Epithelial cell of proximal tubule (primary cell): ENCODE data around the gene CSNK1E. TPM values are rescaled to one million over a fixed set of nuclear protein-coding genes. Genes with fewer than 3 reads are reported as not detected.

Source experiments
- total RNA-seq: library from RNA; depleted of rRNA; stranded (reverse); fragments of >200 nt; gene quantifications from 2 replicates; pipeline ENCODE4 v1.2.3, GENCODE V29; 2015

Gene CSNK1E
- total RNA-seq, 1 donor from 2014 or later, result 157 TPM

Other genes with a start within 250 kb of the CSNK1E start
- 0.06 and 0.65 TPM in 2 replicates for gene SLC16A8, start 233.2 kb downstream of the CSNK1E start, total RNA-seq
- 5.4 and 6.5 TPM in 2 replicates for gene BAIAP2L2, start 206.7 kb downstream of the CSNK1E start, total RNA-seq
- gene PLA2G6, start 135.6 kb downstream of the CSNK1E start, total RNA-seq, result 5.6 and 13.5 TPM in 2 replicates
- 30.6 and 42.1 TPM in 2 replicates for gene MAFF, start 115.4 kb downstream of the CSNK1E start, total RNA-seq
- 51.9 and 90.2 TPM in 2 replicates for gene TMEM184B, start 44.4 kb downstream of the CSNK1E start, total RNA-seq
- 0.07 TPM in 1 of 2 replicates, not detected in the other for gene KCNJ4, start 137.8 kb upstream of the CSNK1E start, total RNA-seq
- gene KDELR3, start 150.7 kb upstream of the CSNK1E start, total RNA-seq, result 23.4 and 27.1 TPM in 2 replicates
- 186 and 275 TPM in 2 replicates for gene DDX17, start 188.9 kb upstream of the CSNK1E start, total RNA-seq